Breast epithelium (tissue), 4 donors: Measurements from ENCODE around the gene SERPINB13. TPM values are rescaled to one million over a fixed set of nuclear protein-coding genes. Genes with fewer than 3 reads are reported as not detected.

Experiments
- DNase-seq, 2 donors: peaks; one replicate each; pipeline ENCODE4 v3.0.0-alpha.2; 2019; ENCODE audit warnings: low spot score in 2 of 2
- H3K27ac ChIP-seq, 2 donors: fragments of 200-600 bp; sonication (generic) in 1 of 2; one replicate each; pipeline ENCODE4 v1.5.1; 2016 to 2019; ENCODE audit warnings: mild to moderate bottlenecking in 1 of 2
- H3K27me3 ChIP-seq, 2 donors: fragments of 200-600 bp; sonication (generic) in 1 of 2; one replicate each; pipeline versions ENCODE4 v1.5.1 to v1.6.0; 2017 to 2019; ENCODE audit warnings: control low read depth in 1 of 2, mild to moderate bottlenecking in 1 of 2
- H3K36me3 ChIP-seq: fragments of 200-600 bp; one replicate; pipeline ENCODE4 v1.5.1; 2019
- H3K4me1 ChIP-seq, 2 donors: fragments of 200-600 bp; sonication (generic); one replicate each; pipeline ENCODE4 v1.5.1; 2016 to 2019; ENCODE audit warnings: control low read depth in 1 of 2
- H3K4me3 ChIP-seq, 3 donors: fragments of 200-600 bp; sonication (generic); 1 replicate in 2 of 3; 2 replicates in 1 of 3; pipeline ENCODE4 v1.5.1; 2016 to 2019; ENCODE audit warnings: mild to moderate bottlenecking in 3 of 3, moderate library complexity in 2 of 3
- H3K9me3 ChIP-seq, 2 donors: fragments of 200-600 bp; sonication (generic) in 1 of 2; one replicate each; pipeline ENCODE4 v1.5.1; 2016 to 2019; ENCODE audit warnings: control low read depth in 1 of 2
- POLR2A ChIP-seq: fragments of 450-650 bp; IDR thresholded peaks from one replicate; pipeline ENCODE4 v1.6.1; 2016; ENCODE audit warnings: antibody characterized with exemption, mild to moderate bottlenecking, moderate library complexity
- POLR2AphosphoS5 ChIP-seq, 3 donors: sonication (generic); formaldehyde crosslinking; IDR thresholded peaks; one replicate each; pipeline ENCODE4 v1.6.1; 2017; ENCODE audit warnings: antibody characterized with exemption in 3 of 3
- intact Hi-C: fragments of 100-400 bp; cut with DNase I; formaldehyde crosslinking; loops from one replicate; pipeline ENCODE4 v1.15.1; 2023; ENCODE audit warnings: low total_unique reads
- total RNA-seq, 3 donors: library from RNA; depleted of rRNA; stranded (reverse); fragments of >200 nt; gene quantifications; one replicate each; pipeline ENCODE4 v1.1.0, GENCODE V29; 2016
- TF ChIP-seq, protein P1 (sequence below), 3 donors: fragments of 450-650 bp; IDR thresholded peaks; one replicate each; pipeline ENCODE4 v1.5.1; 2016 to 2017; ENCODE audit warnings: antibody characterized with exemption in 3 of 3, mild to moderate bottlenecking in 3 of 3, moderate library complexity in 3 of 3

SERPINB13 gene
- total RNA-seq, 3 donors from 2014 or later, result not detected

GRCh38 chr18:63570721-63571120 lies 16.4 kb upstream of the SERPINB13 start:
- Histone ChIP-seq H3K27me3 (no peaks in the 10 kb centered on the region), H3K27ac (no peak overlapping the region), H3K4me3 (no peak overlapping the region), H3K36me3 (no peaks in the 10 kb centered on the region), H3K9me3 (no peaks in the 10 kb centered on the region), H3K4me1 (no peaks in the 10 kb centered on the region)
- DNase-seq, result no peak
- intact Hi-C loops, result no loop called here
- TF ChIP-seq POLR2A, result no peak

- no peak overlapping the region for H3K27ac ChIP-seq
- no peaks in the 10 kb centered on the region for H3K9me3 ChIP-seq
- no peaks in the 10 kb centered on the region for H3K36me3 ChIP-seq
- intact Hi-C loops, result no loop called here
- no peak for DNase-seq
- TF ChIP-seq POLR2AphosphoS5 (IDR thresholded peaks at IDR 0.05) (no peak), POLR2A (no peak)
- TF ChIP-seq, protein P1, sequence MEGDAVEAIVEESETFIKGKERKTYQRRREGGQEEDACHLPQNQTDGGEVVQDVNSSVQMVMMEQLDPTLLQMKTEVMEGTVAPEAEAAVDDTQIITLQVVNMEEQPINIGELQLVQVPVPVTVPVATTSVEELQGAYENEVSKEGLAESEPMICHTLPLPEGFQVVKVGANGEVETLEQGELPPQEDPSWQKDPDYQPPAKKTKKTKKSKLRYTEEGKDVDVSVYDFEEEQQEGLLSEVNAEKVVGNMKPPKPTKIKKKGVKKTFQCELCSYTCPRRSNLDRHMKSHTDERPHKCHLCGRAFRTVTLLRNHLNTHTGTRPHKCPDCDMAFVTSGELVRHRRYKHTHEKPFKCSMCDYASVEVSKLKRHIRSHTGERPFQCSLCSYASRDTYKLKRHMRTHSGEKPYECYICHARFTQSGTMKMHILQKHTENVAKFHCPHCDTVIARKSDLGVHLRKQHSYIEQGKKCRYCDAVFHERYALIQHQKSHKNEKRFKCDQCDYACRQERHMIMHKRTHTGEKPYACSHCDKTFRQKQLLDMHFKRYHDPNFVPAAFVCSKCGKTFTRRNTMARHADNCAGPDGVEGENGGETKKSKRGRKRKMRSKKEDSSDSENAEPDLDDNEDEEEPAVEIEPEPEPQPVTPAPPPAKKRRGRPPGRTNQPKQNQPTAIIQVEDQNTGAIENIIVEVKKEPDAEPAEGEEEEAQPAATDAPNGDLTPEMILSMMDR (IDR thresholded peaks at IDR 0.05), result no peak
- peaks cover 0 to 3% of the 10 kb centered on the region in 2 donors for H3K27me3 ChIP-seq
- no peaks in the 10 kb centered on the region for H3K4me1 ChIP-seq
- no peak overlapping the region for H3K4me3 ChIP-seq
These were observed 11.5 kb upstream of the SERPINB13 start for GRCh38 chr18:63575681-63576080.

DNA sequence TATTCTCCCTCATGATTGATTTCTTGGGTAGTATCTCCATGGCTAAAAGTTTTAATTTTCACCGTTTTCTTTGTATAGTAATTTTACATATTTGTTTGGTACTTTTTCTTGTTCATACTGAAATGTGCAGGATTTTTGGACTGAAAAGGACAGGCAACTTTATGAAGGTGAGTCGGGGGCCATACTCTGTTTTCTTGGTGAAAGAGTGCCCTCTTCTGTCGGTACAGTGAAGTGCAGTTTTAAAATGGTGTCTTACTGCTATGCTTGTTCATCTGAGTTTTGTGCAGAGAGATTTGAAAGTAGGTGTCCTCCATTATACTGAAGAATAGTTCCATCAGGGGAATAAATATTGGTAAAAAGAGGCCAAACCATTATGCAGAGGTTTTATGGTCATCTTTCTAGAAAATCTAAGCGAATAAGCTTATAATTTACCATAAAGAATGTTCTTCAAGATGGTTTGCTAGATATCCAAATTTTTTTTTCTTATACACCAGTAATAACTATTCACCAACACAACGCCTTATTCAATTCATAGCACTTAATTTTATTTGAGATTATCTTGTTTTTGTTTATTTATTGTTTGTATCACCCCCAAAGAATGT lies 8.7 kb upstream of the SERPINB13 start:
- Histone ChIP-seq H3K4me3 (no peak overlapping the region), H3K27ac (no peak overlapping the region), H3K9me3 (no peaks in the 10 kb centered on the region), H3K4me1 (no peaks in the 10 kb centered on the region), H3K27me3 (peaks cover 0 to 3% of the 10 kb centered on the region in 2 donors), H3K36me3 (no peaks in the 10 kb centered on the region)
- intact Hi-C loops, result no loop called here
- no peak for TF ChIP-seq POLR2AphosphoS5 (IDR thresholded peaks at IDR 0.05)
- no peak for TF ChIP-seq POLR2A
- TF ChIP-seq, protein P1 (IDR thresholded peaks at IDR 0.05), result peak; percentile 44 to 76 (median 48)
- no peak for DNase-seq

DNA sequence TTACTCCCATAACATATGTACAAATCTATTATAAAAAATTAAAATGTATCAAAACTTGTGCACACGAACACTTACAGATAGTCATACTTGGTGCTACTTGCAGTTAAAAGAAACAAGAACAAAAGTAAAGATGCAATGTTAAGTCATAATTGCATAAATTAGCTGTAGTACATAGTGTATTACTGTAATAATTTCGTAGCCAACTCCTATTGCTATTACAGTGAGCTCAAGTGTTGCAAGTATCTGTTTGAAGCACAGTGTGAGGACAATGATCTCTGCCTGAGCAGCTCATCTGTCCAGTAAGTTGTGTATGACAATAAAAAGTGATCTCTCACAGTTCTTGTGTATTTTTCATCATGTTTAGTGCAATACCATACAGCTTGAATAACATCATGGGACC lies 7.5 kb upstream of the SERPINB13 start:
- intact Hi-C loops, result no loop called here
- Histone ChIP-seq H3K36me3 (no peaks in the 10 kb centered on the region), H3K9me3 (no peaks in the 10 kb centered on the region), H3K27me3 (peaks cover 0 to 3% of the 10 kb centered on the region in 2 donors), H3K4me1 (no peaks in the 10 kb centered on the region), H3K27ac (no peak overlapping the region), H3K4me3 (no peak overlapping the region)
- DNase-seq, result no peak
- TF ChIP-seq, protein P1 (IDR thresholded peaks at IDR 0.05), result no peak
- TF ChIP-seq POLR2AphosphoS5 (IDR thresholded peaks at IDR 0.05) (no peak), POLR2A (no peak)

- no peak overlapping the region for H3K27ac ChIP-seq
- no peaks in the 10 kb centered on the region for H3K36me3 ChIP-seq
- intact Hi-C loops, result no loop called here
- H3K4me1 ChIP-seq, result no peaks in the 10 kb centered on the region
- no peak overlapping the region for H3K4me3 ChIP-seq
- H3K9me3 ChIP-seq, result no peaks in the 10 kb centered on the region
- no peak for DNase-seq
- TF ChIP-seq POLR2A (no peak), POLR2AphosphoS5 (IDR thresholded peaks at IDR 0.05) (no peak)
- TF ChIP-seq, protein P1 (IDR thresholded peaks at IDR 0.05), result no peak
- H3K27me3 ChIP-seq, result no peaks in the 10 kb centered on the region
These were observed 1.2 kb upstream of the SERPINB13 start for GRCh38 chr18:63585988-63586387.
